Activated T-helper 1 cell treated with anti-CD3 and anti-CD28 coated beads, Interleukin-2, amount 50 U/mL, for 16 hours (primary cell): Measurements from ENCODE around the gene SLC37A3.
"Not testable (repeated sequence)": the region's sequence is repeated elsewhere in the genome, so short reads cannot be mapped to it uniquely, and the experiment has no call there.

Source experiments
- DNase-seq, 2 donors: peaks; one replicate each; pipeline ENCODE4 v3.0.0-alpha.2; 2020; ENCODE audit warnings: low read depth in 1 of 2, low spot score in 1 of 2

SLC37A3 gene

DNA sequence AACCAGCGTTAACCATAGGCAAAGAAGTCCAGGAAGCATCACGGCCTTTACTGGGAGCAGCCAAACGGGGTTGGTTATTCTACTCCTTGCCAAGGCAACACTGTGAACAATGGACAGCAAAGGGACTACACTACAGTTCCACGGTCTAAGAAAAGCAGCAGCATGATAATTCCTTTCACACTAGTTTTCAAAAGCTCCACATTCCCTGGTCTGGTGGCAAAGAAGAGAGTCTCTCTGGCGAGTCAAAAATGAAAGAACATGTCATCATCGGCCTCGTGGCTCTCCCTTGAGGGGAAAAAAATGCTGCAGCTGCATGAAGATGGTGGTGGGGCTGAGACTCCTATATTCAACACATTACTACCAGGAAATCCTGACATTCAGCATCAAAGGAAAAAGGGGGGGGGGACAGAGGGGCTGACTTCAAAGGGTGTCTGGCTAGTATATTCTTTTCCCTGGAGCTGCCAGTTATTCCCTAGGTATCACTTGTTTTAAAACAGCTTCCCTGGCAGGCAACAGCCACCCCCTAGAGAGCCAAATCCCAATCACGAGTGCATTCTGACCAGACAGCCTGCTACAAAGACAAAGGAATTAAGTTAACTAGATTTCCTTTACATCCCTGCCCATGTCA is 49.1 kb downstream of the SLC37A3 start:
- DNase-seq, result no peak

DNA sequence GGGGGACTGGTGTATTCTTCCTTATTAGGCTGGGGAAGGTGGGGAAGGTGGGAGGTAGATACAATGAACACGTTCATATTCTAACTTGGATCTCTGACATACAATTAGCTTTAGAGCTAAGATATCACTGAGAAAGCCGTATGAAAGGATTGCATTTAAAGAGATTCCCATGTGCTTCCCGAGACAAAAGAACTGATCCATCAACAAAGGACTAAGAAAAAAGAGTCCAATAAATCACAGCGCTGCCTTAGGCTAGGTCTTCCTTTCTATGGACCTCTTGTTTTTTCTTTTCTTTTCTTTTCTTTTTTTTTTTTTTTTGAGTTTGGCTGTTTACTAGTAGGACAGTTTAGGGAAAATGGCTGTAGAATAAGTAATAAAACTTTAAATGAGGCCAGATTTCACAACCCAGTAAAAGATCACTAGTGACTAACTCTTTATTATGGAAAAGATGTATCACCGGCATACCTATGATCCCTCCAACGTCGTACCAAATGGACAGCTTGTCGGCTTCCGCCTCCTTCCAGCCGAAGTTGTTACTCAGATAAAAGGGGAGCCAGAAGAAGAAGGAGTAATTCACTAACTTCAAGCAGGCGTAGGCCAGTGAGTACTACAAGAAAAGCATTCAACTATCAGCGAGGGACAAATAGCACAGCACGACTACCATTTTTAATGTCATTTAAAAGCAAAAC is 50.0 kb downstream of the SLC37A3 start:
- DNase-seq, result no peak

DNA sequence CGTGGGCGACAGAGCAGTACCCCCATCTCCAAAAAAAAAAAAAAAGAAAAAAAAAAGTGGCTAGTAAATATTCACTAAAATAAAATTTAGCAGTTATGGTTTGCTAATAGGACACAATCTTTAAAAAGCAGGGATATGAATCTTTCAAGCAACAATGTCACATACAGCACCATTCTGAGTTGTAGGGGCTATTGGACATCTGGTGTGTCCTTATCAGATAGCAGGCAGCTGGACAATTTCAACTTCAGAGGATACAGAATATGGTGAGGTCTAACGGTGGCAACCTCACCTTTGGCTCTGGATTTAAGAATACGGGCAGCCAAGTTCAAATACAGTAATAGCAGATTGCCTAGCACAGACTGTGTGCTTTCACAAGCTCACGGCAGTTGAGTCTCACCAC is 51.1 kb downstream of the SLC37A3 start:
- DNase-seq, result no peak

DNA sequence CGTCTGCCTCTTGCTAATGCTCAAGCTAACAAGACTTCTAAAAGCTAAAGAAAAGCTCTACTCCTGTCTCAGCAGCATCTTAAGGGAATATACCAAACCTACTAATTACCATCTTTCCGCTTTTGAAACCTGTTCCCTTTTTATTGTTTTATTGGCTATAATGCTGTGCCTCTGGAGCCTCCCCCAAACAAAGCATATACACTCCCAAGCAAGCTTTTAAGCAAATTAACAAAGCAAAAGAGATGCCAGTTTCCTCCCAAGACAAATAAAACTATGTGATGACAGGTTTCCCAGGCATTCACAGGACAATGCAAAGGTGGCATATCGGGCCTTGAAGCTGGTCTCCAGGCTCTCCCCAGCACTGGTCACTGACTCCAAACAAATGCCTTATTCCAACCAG is 52.9 kb downstream of the SLC37A3 start:
- no peak for DNase-seq

DNA sequence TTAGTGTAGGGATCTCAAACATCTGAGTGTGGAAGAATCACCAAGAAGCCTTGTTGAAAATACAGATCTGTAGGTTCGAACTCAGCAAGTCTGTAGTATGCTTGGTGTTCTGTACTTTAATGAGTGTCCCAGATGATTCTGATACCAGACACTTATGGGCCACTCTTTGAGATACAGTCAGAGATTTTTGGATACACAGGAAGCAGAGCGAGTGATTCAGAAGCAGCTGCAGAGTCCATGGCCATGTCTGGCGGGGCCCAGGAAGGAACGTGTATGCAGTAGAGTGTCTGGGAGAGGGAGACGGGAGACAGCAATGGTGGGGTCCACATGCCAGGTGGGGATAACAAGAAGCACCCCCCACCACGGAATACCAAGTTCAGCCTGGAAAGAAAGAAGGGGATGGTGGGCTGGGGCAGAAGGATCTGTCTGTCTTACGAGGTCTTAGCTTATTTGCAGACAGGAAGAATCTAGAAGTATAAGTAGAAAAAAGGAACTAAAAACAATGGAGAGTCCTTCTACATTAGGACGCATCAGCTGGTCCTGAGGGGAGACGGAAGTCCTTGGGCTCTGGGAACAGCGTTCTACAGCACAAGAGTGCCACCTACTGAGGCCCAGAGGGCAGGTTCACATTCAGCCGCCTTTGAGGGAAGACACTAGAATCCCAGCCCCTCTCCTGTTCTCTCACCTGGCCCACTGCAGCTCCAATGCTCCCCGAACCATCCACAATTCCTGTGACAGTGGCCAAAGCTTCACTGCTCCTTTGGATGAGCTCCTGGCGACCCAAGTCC is 55.4 kb downstream of the SLC37A3 start:
- DNase-seq, result no peak

DNA sequence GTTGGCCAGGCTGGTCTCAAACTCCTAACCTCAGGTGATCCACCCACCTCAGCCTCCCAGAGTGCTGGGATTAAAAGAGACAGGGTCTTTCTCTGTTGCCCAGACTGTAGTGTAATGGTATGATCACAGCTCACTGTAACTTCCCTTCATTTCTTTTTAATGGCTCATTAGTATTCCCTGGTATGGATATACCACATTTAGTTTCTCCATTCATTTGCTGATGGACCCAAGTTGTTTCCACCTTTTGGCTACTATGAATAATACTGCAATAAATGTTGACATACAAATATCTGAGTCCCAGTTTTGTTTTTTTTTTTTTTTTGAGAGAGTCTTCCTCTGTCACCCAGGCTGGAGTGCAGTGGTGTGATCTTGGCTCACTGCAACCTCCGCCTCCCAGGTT is 59.4 kb downstream of the SLC37A3 start:
- not testable (repeated sequence) for DNase-seq

DNA sequence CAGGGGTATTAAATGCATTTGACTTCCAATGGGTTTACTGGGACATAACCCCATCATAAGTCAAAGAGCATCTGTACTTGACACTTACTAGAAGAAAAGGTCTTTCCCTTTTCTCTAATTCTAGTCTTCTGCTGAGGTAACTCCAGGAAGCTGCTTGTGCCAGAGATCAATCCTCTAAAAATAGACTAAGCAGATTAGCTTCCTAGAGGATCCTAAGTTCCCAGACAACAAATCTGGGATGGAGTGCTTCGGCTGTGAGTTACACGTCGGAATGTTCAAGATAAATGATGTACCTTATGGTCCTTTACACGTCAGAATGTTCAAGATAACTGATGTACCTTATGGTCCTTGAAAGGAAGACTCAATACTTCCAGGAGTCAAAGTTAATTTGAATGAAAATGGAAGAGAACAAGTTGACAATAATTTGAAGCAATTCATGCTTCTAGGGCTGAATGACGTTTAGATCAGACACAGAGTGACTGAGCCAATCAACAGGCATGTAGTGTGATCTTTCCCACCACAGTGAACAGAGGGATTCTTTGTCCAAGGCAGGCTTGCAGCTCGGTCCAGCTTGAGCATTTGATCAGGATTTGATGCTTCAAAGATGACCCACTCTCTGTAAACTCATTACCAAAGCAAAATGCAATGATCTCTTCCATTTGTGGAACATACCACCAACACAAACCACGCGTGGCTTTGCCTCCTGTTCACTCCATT is 63.8 kb downstream of the SLC37A3 start:
- DNase-seq, result no peak

DNA sequence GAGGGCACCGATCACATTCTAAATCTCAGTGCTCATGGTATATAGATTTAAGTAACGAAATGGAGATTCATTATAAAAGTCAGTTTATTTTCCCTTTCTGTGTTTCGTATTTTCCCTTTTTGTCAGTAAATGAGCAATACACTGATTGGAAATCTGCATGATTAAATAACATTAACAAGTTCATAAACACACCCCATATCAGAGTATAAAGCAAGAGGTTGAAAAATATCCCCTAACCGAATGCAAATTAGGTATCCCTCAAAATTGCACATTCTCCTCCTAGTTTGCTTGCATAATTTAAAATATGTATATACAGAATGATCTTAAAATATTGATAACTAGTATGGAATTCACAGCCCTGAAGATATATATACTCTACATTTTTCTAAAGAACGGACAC is 64.6 kb downstream of the SLC37A3 start:
- DNase-seq, result no peak

DNA sequence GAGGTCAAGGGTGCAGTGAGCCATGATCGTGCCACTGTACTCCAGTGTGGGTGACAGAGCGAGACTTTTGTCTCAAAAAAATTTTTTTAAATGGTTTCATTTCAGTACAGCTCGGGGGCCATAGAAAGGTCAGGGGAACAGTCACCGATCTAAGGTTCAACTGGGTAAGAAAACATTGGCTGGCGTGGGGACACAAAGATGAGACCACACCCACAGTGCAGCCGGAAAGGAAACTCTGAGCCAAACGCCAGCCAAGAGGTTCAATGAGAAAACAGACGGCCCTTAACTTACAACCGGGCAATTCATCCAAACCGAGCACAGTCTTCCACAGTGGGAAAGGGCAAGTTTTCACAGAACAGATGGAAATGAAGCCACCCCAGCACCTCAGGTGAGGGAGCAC is 65.1 kb downstream of the SLC37A3 start:
- DNase-seq, result no peak

DNA sequence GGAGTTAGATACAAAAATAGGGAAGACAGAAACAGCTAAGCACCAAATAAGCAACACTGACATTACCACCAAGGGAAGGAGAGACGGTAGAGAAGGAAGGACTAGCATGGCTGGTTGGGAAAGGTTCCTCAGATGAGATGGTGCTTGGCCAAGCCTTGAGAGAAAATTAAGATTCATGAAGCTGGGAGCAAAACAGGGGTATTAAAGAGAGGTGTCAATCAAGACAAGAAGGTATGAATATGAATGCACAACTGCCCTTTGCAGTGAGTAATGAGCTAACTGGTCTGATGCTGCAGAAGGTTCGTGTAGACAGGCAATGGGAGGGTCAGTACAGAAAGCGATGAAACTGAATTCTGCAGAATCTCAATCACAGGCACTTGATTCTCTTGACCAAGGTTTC is 67.7 kb downstream of the SLC37A3 start:
- no peak for DNase-seq

DNA sequence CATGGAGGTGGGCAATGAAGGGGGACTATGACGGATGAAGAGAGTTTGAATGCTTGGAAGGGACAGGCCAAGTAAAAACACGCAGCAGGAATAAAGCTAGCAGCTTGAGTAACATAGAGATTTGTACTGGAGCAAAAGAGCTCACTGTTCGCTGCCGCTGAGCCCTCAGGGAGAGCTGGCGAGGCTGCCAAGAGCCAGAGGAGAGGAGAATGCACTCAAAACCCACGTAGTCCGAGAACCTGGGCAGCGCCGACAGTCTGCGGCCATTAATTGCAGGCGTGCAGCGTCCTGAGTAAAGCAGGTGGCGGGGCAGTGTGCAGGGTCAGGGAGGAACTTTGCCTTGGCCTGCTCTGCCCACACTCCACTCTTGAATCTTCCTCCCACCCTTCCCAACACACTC is 68.2 kb downstream of the SLC37A3 start:
- no peak for DNase-seq

DNA sequence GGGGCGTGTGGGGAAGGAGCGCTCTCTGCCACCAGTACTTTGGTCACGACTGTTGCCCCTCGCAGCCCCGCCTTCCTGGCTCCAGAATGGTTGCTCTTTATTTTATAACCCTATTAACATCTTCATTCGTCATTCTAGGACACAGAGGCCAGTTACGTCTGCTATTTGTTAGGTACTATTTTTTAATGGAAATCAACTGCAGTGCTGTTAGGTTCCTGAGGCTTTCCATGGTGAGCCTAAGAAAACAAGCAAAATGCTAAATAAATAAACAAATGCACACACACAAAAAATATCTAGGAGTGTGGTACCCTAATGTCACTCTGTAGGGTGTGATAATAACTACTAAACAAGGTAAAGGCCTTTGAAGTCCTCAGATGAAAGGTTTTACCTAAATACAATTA is 71.1 kb downstream of the SLC37A3 start:
- no peak for DNase-seq

DNA sequence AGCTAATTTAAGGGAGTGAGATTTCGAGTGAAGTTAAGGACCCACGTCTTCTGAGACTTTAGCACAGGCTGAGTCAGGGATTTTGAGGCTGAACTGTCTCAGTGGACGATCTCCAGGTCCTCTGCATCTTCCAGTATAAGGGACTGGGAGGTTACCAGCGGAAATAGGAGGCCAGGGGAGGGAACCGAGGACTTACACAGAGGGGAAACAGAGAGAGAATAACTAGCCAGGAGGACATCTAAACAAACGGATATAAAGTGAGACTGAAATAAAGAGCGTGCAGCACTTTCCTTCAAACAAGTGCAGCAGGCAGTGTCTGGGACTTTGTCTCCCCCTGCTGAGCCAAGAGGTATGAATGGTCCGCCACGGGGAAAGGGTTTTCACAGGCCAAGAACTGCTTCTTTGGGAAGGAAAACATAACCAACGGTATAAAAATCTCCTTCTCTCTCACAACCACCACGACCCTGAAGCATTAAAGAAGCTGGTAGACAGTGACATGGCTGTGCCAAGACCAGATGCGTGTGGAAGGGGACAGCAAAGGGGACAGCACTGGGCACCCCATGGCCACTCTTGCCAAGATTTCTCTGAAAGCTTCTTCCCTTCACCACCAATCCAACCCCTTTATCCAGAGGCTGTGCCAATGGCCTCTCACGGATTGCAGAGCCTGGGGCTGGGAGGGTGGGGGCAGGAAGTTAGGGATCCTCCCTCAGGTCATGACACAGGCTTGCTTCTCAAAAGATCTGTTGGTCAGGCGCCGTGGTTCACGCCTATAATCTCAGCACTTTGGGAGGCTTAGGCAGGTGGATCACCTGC is 72.0 kb downstream of the SLC37A3 start:
- DNase-seq, result peak; percentile 13 to 18

DNA sequence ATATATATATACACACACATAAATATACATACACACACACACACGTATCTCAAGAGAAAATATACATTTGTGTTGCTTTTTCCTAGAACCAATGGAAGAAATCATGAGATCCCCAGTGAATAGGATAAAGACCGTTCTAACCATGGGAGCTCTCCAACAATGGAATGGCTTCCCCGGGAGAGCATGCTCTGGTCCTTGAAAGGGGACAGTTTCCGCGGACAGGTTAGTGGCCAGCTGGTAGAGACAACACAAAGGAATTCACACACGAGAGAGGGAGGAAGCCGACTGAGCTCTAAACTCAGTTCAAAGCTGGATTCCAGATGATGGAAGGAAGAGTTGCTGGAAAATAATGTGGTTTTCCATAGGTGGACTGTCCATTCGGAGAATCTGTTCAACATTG is 72.7 kb downstream of the SLC37A3 start:
- no peak for DNase-seq

DNA sequence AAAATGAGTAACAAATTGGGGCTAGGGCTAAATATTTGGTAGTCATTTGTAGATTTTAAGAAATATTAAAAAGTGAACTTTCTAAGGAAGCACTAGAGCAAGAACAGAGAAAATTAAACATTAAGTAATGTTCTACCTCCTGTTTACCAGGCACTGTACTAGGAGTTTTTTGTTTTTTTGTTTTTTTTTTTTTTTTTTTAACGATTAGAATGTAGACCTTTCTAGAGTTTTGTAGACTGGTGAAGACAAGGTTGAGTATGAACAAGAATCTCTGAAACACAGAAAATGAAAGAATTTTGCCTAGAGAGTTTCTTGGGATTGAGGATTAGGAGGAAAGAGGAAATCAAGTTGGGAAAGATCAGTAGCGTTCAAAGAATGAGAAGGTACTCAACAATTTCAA is 73.6 kb downstream of the SLC37A3 start:
- DNase-seq, result no peak

DNA sequence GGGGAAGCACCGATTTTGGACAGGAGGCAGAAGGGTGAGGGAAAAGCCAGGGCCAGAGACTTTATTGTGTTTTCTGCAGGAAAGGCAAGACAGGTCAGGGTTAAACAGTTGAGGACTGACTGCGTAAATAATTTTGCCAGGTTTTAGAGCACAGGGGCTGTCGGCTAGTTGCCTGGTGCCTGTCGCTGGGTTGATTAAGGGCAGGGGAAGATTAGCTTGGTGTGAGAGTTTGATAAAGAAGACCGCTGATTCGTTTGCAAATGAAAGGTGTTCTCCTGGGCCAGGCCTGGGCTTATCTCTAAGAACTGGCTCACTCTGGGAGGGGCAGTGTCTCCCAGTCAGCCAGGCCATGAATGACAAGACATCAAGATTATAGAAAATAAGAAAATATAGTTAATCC is 75.6 kb downstream of the SLC37A3 start:
- DNase-seq, result no peak

DNA sequence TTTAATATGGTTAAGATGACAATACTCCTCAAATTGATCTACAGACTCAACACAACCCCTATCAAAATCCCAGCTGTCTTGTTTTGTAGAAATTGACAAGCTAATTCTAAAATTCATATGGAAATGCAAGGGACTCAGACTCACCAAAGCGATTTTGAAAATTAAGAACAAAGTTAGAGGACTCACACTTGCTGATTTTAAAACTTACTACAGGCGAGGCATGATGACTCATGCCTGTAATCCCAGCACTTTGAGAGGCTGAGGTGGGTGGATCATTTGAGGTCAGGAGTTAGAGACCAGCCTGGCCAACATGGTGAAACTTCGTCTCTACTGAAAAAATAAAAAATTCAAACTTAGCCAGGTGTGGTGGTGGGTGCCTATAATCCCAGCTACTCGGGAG is 78.3 kb downstream of the SLC37A3 start:
- DNase-seq, result not testable (repeated sequence)

DNA sequence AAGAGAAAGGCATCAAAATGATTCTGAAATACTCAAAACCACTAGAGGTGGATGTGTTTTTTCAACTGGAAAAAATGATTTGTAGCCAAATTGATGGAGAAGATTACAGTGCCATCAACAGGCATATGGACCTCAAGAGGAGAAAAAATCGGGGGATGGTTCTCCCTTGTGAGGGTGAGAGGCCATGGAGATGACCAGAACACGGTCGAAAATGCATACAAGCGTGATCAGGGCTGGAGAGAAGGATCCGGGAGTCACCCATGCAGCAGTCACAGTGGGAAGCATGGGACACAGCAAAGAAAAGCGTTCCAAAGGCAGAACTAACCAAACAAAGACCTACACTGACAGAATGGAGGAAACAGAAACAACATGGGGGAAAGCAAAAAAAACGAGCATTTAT is 80.3 kb downstream of the SLC37A3 start:
- no peak for DNase-seq

DNA sequence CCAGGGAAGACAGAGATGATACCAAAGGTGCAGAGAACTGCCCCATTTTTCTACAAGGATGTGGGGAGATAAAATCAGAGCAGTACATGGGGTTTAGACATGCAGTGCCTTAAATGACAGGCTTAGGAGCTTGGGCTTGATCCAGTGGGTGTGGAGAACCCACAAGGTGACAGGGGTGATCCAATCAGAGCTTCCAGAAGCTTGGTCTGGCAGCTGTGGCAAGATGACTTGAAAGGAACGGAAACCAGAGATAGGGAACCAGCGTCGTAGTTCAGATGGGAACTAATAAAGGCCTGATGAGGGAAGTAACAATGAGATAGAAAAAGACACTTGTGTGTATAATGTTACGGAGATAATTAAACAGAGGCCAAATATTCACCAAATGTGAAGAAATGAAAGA is 80.7 kb downstream of the SLC37A3 start:
- no peak for DNase-seq

DNA sequence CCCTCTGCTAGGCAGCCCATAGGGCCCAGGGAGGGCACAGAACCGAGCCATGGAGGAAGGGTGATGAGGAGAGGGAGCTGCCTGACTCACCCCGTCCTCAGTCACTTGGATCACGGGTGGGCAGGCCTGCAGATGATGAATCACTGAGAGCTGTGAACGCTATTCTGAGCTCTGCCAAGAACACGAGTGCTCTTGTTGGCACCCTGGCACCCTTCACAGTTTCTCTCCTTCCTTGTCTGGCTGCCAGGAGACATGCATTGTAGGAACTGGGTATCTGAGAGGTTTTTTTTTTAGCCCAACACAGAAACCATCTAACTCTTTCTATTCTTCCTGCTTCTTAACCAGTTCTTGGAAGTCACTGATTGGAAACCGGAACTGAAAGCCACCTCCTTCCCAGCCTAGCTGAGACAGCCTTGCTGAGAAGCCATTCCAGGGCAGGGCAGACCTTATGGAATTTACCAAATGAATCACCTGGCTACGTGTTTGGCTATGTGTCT is 82.1 kb downstream of the SLC37A3 start:
- DNase-seq, result no peak
